AG04449 (cell line): Measurements from ENCODE around the gene LELP1.

Experiments
- CTCF ChIA-PET: fragments of 350-600 bp; formaldehyde crosslinking; extraction: SDS; loops from one replicate; lab custom pipeline; 2021; ENCODE audit warnings: antibody characterized with exemption; lab: Yijun Ruan, JAX
- POLR2A ChIA-PET: fragments of 400-600, 350-600 bp; formaldehyde crosslinking; extraction: SDS; loops from one replicate; lab custom pipeline; 2020; ENCODE audit warnings: antibody characterized with exemption, inconsistent platforms; lab: Yijun Ruan, JAX
- DNase-seq: peaks from one replicate; pipeline ENCODE4 v3.0.0-alpha.2; 2010; ENCODE audit warnings: low read depth, low spot score
- H3K4me3 ChIP-seq: 2 replicates; pipeline ENCODE4 v1.5.1; 2011; ENCODE audit warnings: low read depth, mild to moderate bottlenecking, control low read depth, low read length
- TF ChIP-seq, protein P1 (sequence below): IDR thresholded peaks from one replicate; pipeline ENCODE4 v1.5.1; 2011; ENCODE audit warnings: mild to moderate bottlenecking, moderate library complexity, low read length, control low read depth, inconsistent platforms; ENCODE audit not compliant: insufficient read depth; ENCODE audit errors: missing control alignments

The LELP1 gene

GRCh38 chr1:153210206-153210605 is 7.0 kb downstream of the LELP1 start:
- CTCF ChIA-PET = interaction anchor here (1.4 kb wide), 1 partner anchor 11 kb away, joined by 3 read pairs; no protein-coding TSS in a partner anchor
- no peak for DNase-seq
- no peak overlapping the region for H3K4me3 ChIP-seq
- POLR2A ChIA-PET = no interaction called here
- TF ChIP-seq, protein P1, sequence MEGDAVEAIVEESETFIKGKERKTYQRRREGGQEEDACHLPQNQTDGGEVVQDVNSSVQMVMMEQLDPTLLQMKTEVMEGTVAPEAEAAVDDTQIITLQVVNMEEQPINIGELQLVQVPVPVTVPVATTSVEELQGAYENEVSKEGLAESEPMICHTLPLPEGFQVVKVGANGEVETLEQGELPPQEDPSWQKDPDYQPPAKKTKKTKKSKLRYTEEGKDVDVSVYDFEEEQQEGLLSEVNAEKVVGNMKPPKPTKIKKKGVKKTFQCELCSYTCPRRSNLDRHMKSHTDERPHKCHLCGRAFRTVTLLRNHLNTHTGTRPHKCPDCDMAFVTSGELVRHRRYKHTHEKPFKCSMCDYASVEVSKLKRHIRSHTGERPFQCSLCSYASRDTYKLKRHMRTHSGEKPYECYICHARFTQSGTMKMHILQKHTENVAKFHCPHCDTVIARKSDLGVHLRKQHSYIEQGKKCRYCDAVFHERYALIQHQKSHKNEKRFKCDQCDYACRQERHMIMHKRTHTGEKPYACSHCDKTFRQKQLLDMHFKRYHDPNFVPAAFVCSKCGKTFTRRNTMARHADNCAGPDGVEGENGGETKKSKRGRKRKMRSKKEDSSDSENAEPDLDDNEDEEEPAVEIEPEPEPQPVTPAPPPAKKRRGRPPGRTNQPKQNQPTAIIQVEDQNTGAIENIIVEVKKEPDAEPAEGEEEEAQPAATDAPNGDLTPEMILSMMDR = no peak

DNA sequence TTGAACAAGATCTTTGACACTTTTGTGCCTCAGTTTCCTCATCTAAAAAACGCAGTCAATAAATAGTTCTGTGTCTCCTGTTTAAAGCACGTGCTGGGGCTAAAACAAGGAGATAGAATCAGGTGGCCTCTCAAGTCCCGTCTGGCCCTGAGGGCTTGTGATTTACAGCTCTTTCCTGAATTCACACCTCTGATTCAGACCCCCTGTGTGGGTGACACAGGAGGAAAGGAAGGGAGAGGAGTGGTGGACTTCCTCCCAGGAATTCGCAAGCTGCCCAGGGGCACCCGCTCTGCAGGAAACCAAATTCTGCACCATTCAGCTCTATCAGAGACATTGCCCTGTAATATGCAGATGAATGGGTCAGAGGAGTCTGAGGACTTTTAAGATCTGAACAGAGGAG is 9.0 kb downstream of the LELP1 start:
- TF ChIP-seq, protein P1 = no peak
- POLR2A ChIA-PET = no interaction called here
- H3K4me3 ChIP-seq = no peak overlapping the region
- CTCF ChIA-PET = interaction anchor here (1.4 kb wide), 1 partner anchor 11 kb away, joined by 4 read pairs; no protein-coding TSS in a partner anchor
- DNase-seq = no peak

DNA sequence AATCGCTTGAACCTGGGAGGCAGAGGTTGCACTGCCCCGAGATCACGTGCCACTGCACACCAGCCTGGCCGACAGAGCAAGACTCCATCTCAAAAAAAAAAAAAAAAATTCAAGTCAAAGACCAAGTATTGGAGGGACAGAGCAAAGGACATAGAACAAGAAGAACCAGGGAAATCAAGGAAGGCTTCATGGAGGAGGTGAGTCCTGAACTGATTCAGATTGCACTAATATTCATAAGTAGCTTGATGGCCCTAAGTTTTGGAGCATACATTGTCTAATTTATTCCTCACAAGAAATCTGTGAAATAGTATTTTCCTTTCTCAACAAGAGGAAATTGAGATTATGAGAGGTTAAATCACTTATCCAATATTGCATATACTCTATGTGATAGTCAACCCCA is 10.3 kb downstream of the LELP1 start:
- POLR2A ChIA-PET = no interaction called here
- CTCF ChIA-PET = interaction anchor here (1.4 kb wide), 1 partner anchor 10 kb away, joined by 4 read pairs; no protein-coding TSS in a partner anchor
- TF ChIP-seq, protein P1 = no peak
- no peak for DNase-seq
- no peak overlapping the region for H3K4me3 ChIP-seq

- ChIA-PET POLR2A (no interaction called here), CTCF (no interaction called here)
- TF ChIP-seq, protein P1 = no peak
- H3K4me3 ChIP-seq = no peak within 1 kb of the TSS
- DNase-seq = no peak
These were observed 14.0 kb downstream of the LELP1 start, which contains the start of gene PRR9 for GRCh38 chr1:153217212-153217611. Gene PRR9 (plus strand): TSS chr1:153217584. CDS start chr1:153218145, 561 bp downstream.

DNA sequence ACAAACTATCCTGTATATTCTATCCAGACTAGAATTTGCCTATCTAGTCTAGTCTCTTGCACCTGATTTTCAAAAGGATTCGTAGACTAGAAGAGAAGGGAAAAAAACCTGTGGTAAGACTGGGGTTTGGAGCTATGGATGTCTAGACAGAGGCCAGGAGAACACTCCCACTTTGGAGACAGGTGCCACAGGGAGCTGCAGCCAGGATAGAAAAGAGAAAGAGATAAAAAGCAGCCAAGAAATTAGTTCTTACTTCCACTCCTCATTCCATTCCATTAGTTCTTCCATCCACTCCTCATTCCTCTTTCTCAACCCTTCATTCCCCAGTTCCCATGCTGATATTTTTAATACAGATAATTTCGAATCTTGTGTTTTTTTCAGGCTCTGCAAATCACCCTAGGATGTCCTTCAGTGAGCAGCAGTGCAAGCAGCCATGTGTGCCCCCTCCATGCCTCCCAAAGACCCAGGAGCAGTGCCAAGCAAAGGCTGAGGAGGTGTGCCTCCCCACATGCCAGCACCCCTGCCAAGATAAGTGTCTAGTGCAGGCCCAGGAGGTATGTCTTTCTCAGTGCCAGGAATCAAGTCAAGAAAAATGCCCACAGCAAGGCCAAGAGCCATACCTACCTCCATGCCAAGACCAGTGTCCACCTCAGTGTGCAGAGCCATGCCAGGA is 14.7 kb downstream of the LELP1 start:
- no peak overlapping the region for H3K4me3 ChIP-seq
- POLR2A ChIA-PET = no interaction called here
- CTCF ChIA-PET = interaction anchor here (1.4 kb wide), 1 partner anchor 9 kb away, joined by 5 read pairs; no protein-coding TSS in a partner anchor
- TF ChIP-seq, protein P1 = no peak
- no peak for DNase-seq

DNA sequence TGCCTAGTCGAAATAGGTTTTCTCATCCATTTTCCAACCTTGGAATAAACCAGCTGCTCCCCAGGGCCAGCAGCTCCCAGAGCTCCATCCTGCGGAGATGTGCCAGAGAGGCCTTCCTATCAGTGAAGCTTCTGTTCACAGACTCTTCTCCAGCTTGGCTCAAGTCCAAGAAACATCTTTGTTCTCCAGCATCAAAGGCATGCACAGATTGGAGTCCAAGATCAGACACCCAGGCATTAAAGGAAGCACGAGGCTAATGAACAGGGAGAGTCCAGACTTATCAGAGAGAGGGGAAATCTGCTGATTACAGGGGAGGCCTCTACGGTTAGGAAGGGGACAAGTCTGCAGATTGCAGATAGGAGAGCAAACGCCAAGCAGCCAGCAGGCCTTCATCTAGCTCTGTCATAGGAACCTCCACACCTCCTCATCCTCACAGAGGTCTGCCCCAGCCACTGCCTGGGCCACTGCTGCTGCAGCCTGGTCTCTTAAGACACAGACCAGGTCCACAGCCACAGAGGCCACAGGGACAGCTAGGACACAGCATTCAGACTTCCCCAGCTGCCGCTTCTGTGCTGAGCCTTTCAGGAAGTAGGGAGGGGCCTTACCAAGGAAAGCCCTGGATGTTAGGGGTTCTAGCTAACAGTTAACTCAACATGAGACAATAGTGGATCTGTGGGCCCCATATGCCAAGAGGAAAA is 17.5 kb downstream of the LELP1 start:
- POLR2A ChIA-PET = no interaction called here
- no peak for DNase-seq
- H3K4me3 ChIP-seq = no peak overlapping the region
- CTCF ChIA-PET = interaction anchor here (0.9 to 4.7 kb wide), 4 partner anchors 8 to 351 kb away, joined by 3 to 37 read pairs (median 3); no protein-coding TSS in a partner anchor
- TF ChIP-seq, protein P1 = no peak
